CD14-positive monocyte (primary cell): ENCODE results near the gene RELB. TPM values are rescaled to one million over a fixed set of nuclear protein-coding genes. Genes with fewer than 3 reads are reported as not detected.

Experiments
- DNase-seq, 3 donors: peaks; one replicate each; pipeline ENCODE4 v3.0.0-alpha.2; 2011 to 2022
- H2AFZ ChIP-seq: 2 replicates; pipeline ENCODE4 v1.6.0; 2012; ENCODE audit warnings: mild to moderate bottlenecking, low read depth, low read length, inconsistent platforms; ENCODE audit not compliant: insufficient read depth, poor library complexity, severe bottlenecking
- H3K27ac ChIP-seq, 2 donors: 1 replicate in 1 of 2; 2 replicates in 1 of 2; pipeline ENCODE4 v1.5.1; 2012 to 2013; ENCODE audit warnings: low read length in 2 of 2, control low read depth in 1 of 2, inconsistent platforms in 1 of 2, low read depth in 1 of 2, mild to moderate bottlenecking in 1 of 2
- H3K27me3 ChIP-seq, 2 donors: one replicate each; pipeline versions ENCODE4 v1.6.0 to v1.6.1; 2011 to 2013; ENCODE audit warnings: low read length in 2 of 2; ENCODE audit not compliant: control insufficient read depth in 2 of 2, insufficient read depth in 2 of 2
- H3K36me3 ChIP-seq, 2 donors: replicated peaks in 1 of 2; 1 replicate in 1 of 2; 2 replicates in 1 of 2; pipeline versions ENCODE4 v1.5.1 to v1.6.1; 2012 to 2013; ENCODE audit warnings: low read length in 2 of 2, control low read depth in 1 of 2, inconsistent platforms in 1 of 2, mild to moderate bottlenecking in 1 of 2; ENCODE audit not compliant: insufficient read depth in 2 of 2, control insufficient read depth in 1 of 2
- H3K4me1 ChIP-seq, 2 donors: 1 replicate in 1 of 2; 2 replicates in 1 of 2; pipeline versions ENCODE4 v1.5.1 to v1.6.1; 2012 to 2013; ENCODE audit warnings: low read length in 2 of 2, control low read depth in 1 of 2, inconsistent platforms in 1 of 2, mild to moderate bottlenecking in 1 of 2, moderate library complexity in 1 of 2; ENCODE audit not compliant: insufficient read depth in 2 of 2, control insufficient read depth in 1 of 2
- H3K4me2 ChIP-seq: replicated peaks from 2 replicates; pipeline ENCODE3; 2012; ENCODE audit warnings: low read length, moderate library complexity, mild to moderate bottlenecking; ENCODE audit not compliant: poor library complexity, severe bottlenecking; ENCODE audit errors: extremely low read depth
- H3K4me3 ChIP-seq, 3 experiments: fragments of 200-600 bp in 1 of 3; sonication (generic) in 1 of 3; replicated peaks in 1 of 3; 1 replicate in 2 of 3; 2 replicates in 1 of 3; pipeline ENCODE4 v1.5.1; 2011 to 2013; ENCODE audit warnings: low read length in 3 of 3, mild to moderate bottlenecking in 3 of 3, control low read depth in 2 of 3, low read depth in 2 of 3, inconsistent platforms in 1 of 3, moderate library complexity in 1 of 3
- H3K79me2 ChIP-seq: 2 replicates; pipeline ENCODE4 v1.6.0; 2012; ENCODE audit warnings: mild to moderate bottlenecking, control low read depth, inconsistent platforms, low read length, moderate library complexity; ENCODE audit not compliant: insufficient read depth
- H3K9ac ChIP-seq: 2 replicates; pipeline ENCODE4 v1.6.0; 2017; ENCODE audit warnings: low read length, mild to moderate bottlenecking; ENCODE audit not compliant: insufficient read depth, poor library complexity, severe bottlenecking
- H3K9me3 ChIP-seq, 2 donors: replicated peaks in 1 of 2; 1 replicate in 1 of 2; 2 replicates in 1 of 2; pipeline versions ENCODE4 v1.5.1 to v1.6.1; 2012 to 2013; ENCODE audit warnings: low read length in 2 of 2, control low read depth in 1 of 2; ENCODE audit not compliant: control insufficient read depth in 1 of 2, insufficient read depth in 1 of 2
- H4K20me1 ChIP-seq: 2 replicates; pipeline ENCODE4 v1.6.0; 2012; ENCODE audit warnings: mild to moderate bottlenecking, low read length, control low read depth, moderate library complexity; ENCODE audit not compliant: insufficient read depth
- H3K27ac Mint-ChIP-seq, 7 donors: one replicate each; pipeline ENCODE4 v1.8.0; 2020; ENCODE audit warnings: mild to moderate bottlenecking in 7 of 7, mixed read lengths in 7 of 7, moderate library complexity in 6 of 7, inconsistent platforms in 2 of 7
- H3K27me3 Mint-ChIP-seq, 3 donors: one replicate each; pipeline ENCODE4 v1.8.0; 2021 to 2022; ENCODE audit warnings: low read depth in 3 of 3, mild to moderate bottlenecking in 3 of 3, mixed read lengths in 3 of 3, moderate library complexity in 3 of 3, inconsistent platforms in 1 of 3
- H3K36me3 Mint-ChIP-seq, 2 donors: one replicate each; pipeline ENCODE4 v1.8.0; 2020; ENCODE audit warnings: mixed read lengths in 2 of 2, inconsistent platforms in 1 of 2, mild to moderate bottlenecking in 1 of 2
- H3K4me1 Mint-ChIP-seq: one replicate; pipeline ENCODE4 v1.8.0; 2020; ENCODE audit warnings: mild to moderate bottlenecking, mixed read lengths
- H3K4me3 Mint-ChIP-seq, 2 donors: one replicate each; pipeline ENCODE4 v1.8.0; 2020; ENCODE audit warnings: mild to moderate bottlenecking in 2 of 2, mixed read lengths in 2 of 2, moderate library complexity in 1 of 2
- H3K9me3 Mint-ChIP-seq, 7 donors: one replicate each; pipeline ENCODE4 v1.8.0; 2020 to 2022; ENCODE audit warnings: mixed read lengths in 7 of 7, mild to moderate bottlenecking in 6 of 7, moderate library complexity in 6 of 7, inconsistent platforms in 2 of 7
- WGBS: methylation state at CpG from one replicate; pipeline ENCODE4 v1.1.5; 2013; ENCODE audit warnings: missing lambda C conversion rate; ENCODE audit not compliant: insufficient coverage; 5-methylcytosine and 5-hydroxymethylcytosine counted together
- intact Hi-C, 2 donors: fragments of 100-400 bp; cut with micrococcal nuclease; formaldehyde crosslinking; loops; one replicate each; pipeline versions ENCODE4 v1.15.0 to v1.15.1; 2023
- polyA plus RNA-seq, 3 donors: library from polyadenylated mRNA; depleted of rRNA in 1 of 3; unstranded in 2 of 3; stranded (reverse) in 1 of 3; fragments of 300-500 nt in 2 of 3; fragments of >200 nt in 1 of 3; fragmentation: Illumina TruSeq in 2 of 3; gene quantifications; 1 replicate in 2 of 3; 2 replicates in 1 of 3; pipeline ENCODE4 v1.2.3, GENCODE V29; 2012 to 2021
- TF ChIP-seq, protein P1 (sequence below): fragments of 200-600 bp; IDR thresholded peaks from one replicate; pipeline ENCODE4 v1.8.0; 2022; ENCODE audit warnings: antibody characterized with exemption, mild to moderate bottlenecking

Gene RELB
- polyA plus RNA-seq, 3 donors: 32.3 to 35.0 (median 34.4) TPM

DNA sequence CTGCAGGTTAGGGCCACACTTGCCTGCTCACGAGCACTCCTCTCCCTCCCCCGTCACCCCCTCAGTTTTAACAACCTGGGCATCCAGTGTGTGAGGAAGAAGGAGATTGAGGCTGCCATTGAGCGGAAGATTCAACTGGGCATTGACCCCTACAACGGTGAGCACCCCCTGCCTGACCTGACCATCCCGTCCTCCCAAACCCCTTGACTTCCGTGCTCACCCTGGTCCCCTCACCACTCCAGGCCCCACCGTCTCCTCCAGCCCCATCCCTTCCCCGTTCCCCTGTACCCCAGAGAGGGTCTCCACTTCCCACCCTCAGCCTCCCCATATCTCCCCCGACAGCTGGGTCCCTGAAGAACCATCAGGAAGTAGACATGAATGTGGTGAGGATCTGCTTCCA is 24.0 kb downstream of the RELB start:
- intact Hi-C loops: no loop called here
- Histone ChIP-seq H3K27ac (no peak overlapping the region), H3K9me3 (no peaks in the 10 kb centered on the region), H3K4me3 (no peak overlapping the region), H3K4me2 (no peak overlapping the region), H2AFZ (no peak overlapping the region), H3K79me2 (no peaks in the 10 kb centered on the region), H3K9ac (no peak overlapping the region), H3K36me3 (peaks cover 33 to 76% of the 10 kb centered on the region in 2 donors), H3K27me3 (no peaks in the 10 kb centered on the region), H4K20me1 (no peaks in the 10 kb centered on the region), H3K4me1 (no peaks in the 10 kb centered on the region)
- 100% methylated on average over 3 of the region's 9 CpGs for WGBS
- Mint-ChIP-seq H3K36me3 (peaks cover 45 to 74% of the 10 kb centered on the region in 2 donors), H3K4me1 (no peaks in the 10 kb centered on the region), H3K4me3 (no peak overlapping the region), H3K27ac (no peak overlapping the region), H3K27me3 (peaks cover 0 to 1% (median 0%) of the 10 kb centered on the region in 3 donors), H3K9me3 (peaks cover 0 to 6% (median 1%) of the 10 kb centered on the region in 7 donors)
- TF ChIP-seq, protein P1, sequence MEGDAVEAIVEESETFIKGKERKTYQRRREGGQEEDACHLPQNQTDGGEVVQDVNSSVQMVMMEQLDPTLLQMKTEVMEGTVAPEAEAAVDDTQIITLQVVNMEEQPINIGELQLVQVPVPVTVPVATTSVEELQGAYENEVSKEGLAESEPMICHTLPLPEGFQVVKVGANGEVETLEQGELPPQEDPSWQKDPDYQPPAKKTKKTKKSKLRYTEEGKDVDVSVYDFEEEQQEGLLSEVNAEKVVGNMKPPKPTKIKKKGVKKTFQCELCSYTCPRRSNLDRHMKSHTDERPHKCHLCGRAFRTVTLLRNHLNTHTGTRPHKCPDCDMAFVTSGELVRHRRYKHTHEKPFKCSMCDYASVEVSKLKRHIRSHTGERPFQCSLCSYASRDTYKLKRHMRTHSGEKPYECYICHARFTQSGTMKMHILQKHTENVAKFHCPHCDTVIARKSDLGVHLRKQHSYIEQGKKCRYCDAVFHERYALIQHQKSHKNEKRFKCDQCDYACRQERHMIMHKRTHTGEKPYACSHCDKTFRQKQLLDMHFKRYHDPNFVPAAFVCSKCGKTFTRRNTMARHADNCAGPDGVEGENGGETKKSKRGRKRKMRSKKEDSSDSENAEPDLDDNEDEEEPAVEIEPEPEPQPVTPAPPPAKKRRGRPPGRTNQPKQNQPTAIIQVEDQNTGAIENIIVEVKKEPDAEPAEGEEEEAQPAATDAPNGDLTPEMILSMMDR: no peak
- no peak for DNase-seq

DNA sequence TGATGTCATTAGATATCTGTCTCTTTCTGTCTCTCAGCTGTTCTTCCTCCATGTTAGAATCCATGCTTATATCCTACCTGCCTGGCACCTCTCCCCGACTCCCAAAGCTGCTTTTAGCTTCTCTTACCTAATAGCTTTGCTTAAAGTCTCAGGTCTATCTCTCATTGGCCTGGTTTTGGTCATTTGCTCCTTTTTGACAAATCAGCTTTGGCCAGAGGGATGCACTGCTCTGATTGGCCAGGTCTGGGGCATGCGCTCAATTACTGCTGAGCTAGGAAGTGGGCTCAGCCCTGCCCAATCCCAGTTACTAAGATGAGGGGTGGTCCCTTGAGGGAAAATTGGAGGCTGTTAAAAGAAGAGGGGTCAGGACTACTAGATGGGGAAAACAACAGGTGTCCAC is 26.1 kb downstream of the RELB start:
- no peak for DNase-seq
- no peak overlapping the region for H3K4me2 ChIP-seq
- H3K79me2 ChIP-seq: no peaks in the 10 kb centered on the region
- no peaks in the 10 kb centered on the region for H3K4me1 Mint-ChIP-seq
- H3K9ac ChIP-seq: no peak overlapping the region
- peak overlapping the region in 1 of 7 donors; percentile 10 for H3K27ac Mint-ChIP-seq
- no peaks in the 10 kb centered on the region for H4K20me1 ChIP-seq
- peaks cover 0 to 9% (median 6%) of the 10 kb centered on the region in 7 donors for H3K9me3 Mint-ChIP-seq
- no peaks in the 10 kb centered on the region for H3K4me1 ChIP-seq
- H3K27ac ChIP-seq: no peak overlapping the region
- no peaks in the 10 kb centered on the region for H3K27me3 ChIP-seq
- WGBS: 100% methylated on average over 1 of the region's 2 CpGs
- H3K4me3 ChIP-seq: no peak overlapping the region
- no peak overlapping the region for H2AFZ ChIP-seq
- no peaks in the 10 kb centered on the region for H3K27me3 Mint-ChIP-seq
- peaks cover 38 to 77% of the 10 kb centered on the region in 2 donors for H3K36me3 ChIP-seq
- H3K36me3 Mint-ChIP-seq: peaks cover 52 to 80% of the 10 kb centered on the region in 2 donors
- TF ChIP-seq, protein P1: no peak
- intact Hi-C loops: no loop called here
- no peaks in the 10 kb centered on the region for H3K9me3 ChIP-seq
- H3K4me3 Mint-ChIP-seq: no peak overlapping the region
